Motor neuron (in vitro differentiated cells): ENCODE data around the gene GRAP2. TPM values are rescaled to one million over a fixed set of nuclear protein-coding genes. Genes with fewer than 3 reads are reported as not detected.
A peak's percentile ranks its signal among the peaks of the same experiment; 100 is the strongest.

Source experiments
- ATAC-seq, 8 experiments: fragments of 200-7000 bp; cut with Tn5 transposase; replicated peaks in 6 of 8; 2 replicates each; pipeline ENCODE4 v1.8.0; 2021; ENCODE audit warnings: mild to moderate bottlenecking in 8 of 8, moderate library complexity in 8 of 8
- H3K27ac ChIP-seq, 2 donors: fragments of 250-450 bp; sonication (Bioruptor Pico); 2 replicates each; pipeline ENCODE4 v1.9.0; 2021; ENCODE audit warnings: antibody characterized with exemption in 2 of 2, mild to moderate bottlenecking in 2 of 2, moderate library complexity in 1 of 2
- H3K4me1 ChIP-seq, 2 donors: fragments of 250-450 bp; sonication (Bioruptor Pico); replicated peaks in 1 of 2; 2 replicates each; pipeline ENCODE4 v1.6.1; 2021; ENCODE audit warnings: antibody characterized with exemption in 2 of 2, mild to moderate bottlenecking in 2 of 2, moderate library complexity in 1 of 2
- H3K4me3 ChIP-seq, 5 donors: fragments of 250-450 bp; sonication (Bioruptor Pico); 2 replicates each; pipeline ENCODE4 v1.9.0; 2021; ENCODE audit warnings: antibody characterized with exemption in 5 of 5, mild to moderate bottlenecking in 5 of 5, moderate library complexity in 4 of 5
- WGBS, 10 experiments: fragments of 450-650 bp; shearing (Covaris generic); methylation state at CpG; one replicate each; pipeline ENCODE4 v1.0.0; 2022; 5-methylcytosine and 5-hydroxymethylcytosine counted together
- in situ Hi-C, 9 experiments: fragments of 400-800 bp; cut with MboI; loops; one replicate each; pipeline ENCODE4 v1.15.0; 2021; ENCODE audit warnings: low sequenced_read_pairs in 9 of 9, low pct_unique_long_range_greater_than_20kb in 2 of 9; ENCODE audit not compliant: unreplicated experiment in 9 of 9
- total RNA-seq, 8 experiments: library from RNA; unstranded; fragments of 300-600 nt; gene quantifications; 2 replicates each; pipeline versions ENCODE4 v1.2.3 to v1.2.4, GENCODE V29; 2022

The GRAP2 gene
- total RNA-seq, 8 experiments from 2014 or later: 0.46 to 1.2 (median 0.76) TPM; not detected in 3

DNA sequence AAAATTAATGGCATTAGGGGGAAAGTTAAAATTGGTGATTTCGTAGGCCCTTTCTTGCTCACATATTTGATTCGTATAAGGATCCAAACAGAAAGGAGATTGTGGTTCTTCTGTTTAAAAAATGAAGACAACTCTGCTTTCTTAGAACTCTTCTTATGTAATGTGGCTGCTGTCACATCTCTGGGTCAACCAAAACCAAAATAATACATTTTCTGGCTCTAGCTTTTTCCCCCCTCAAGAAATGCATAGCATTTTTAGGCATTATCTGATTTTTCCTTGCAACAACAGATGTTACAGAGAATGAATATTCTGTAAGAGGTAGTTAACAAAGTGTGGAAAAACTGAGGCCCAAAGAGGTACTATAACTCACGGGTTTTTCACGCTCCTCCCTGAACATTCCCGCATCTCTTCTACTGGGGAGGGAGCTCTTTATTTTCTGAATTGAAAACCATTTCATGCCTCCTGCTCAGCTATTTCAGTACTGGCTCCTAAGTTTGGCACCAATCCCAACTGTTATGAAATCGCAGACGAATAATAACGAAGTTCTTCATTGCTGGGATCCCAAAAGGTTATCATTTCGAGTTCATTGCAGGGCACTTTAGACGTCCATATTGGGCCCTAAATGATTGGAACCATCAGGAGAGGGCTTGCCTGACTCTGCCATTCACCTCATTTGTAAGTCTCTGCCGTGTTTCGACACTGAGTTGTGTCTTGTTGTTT, 17.1 kb downstream of the GRAP2 start:
- 0 to 95% (median 74%) methylated on average over 1 to 11 of the region's 12 CpGs; no CpG with 5 or more reads in 1 of the 10 experiments for WGBS, 10 experiments
- in situ Hi-C loops: no loop called here
- ATAC-seq: peak in 2 of 8 experiments; percentile 82 to 92
- H3K27ac ChIP-seq: no peak overlapping the region
- peaks cover 13 to 36% of the 10 kb centered on the region in 2 donors for H3K4me1 ChIP-seq
- H3K4me3 ChIP-seq: no peak overlapping the region

DNA sequence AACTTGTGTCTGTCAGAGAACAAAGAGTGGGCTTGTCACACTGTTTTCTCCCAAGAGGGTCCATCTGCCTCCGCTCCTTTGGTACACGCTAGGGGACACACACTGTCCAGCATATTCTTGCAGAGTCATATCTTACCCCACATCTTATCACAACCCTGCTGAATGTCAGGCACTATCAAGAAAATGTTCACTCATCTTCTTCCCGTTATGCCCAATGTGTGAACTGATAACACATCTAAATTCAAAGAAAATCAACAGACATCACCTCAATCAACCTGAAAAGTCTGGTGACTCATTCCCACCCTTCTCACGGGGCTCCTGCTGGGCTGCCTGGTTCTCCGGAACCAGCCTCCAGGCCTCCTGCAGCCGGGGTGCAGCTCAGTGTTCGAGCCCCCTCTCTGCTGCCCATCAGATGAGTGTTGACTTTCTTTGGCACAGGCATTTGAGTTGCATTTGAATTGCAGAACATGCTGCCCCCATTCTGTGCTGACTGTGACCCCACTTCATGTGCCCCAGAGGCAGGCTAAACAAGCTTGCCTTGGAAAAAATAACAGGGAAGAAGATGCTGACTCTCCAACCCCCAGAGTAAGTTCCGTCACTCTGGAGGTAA, 19.4 kb downstream of the GRAP2 start:
- H3K4me3 ChIP-seq: no peak overlapping the region
- 49 to 100% (median 85%) methylated on average over 1 to 6 of the region's 8 CpGs; no CpG with 5 or more reads in 1 of the 10 experiments for WGBS, 10 experiments
- H3K27ac ChIP-seq: no peak overlapping the region
- in situ Hi-C loops: no loop called here
- no peak for ATAC-seq
- peaks cover 12 to 25% of the 10 kb centered on the region in 2 donors for H3K4me1 ChIP-seq

DNA sequence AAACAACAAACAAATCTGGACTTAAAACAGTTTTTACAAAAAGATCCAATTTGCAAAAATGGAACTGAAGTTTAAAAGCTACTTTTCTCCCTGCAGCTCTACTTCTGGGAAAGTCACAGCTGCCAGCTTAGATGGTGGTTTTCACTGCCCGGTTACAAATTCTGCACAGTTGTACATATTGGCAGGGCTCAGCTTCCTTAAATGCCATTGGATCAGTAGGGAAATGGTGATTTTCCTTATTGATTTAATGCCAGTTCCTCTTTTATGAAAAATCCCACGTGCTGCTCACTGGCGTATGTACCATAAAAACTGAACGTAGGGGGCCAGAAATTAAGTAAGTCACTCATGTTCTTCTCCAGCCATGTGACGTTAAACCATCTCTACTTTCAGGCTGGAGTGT, 22.8 kb downstream of the GRAP2 start:
- H3K27ac ChIP-seq: no peak overlapping the region
- no peak overlapping the region for H3K4me3 ChIP-seq
- in situ Hi-C loops: no loop called here
- ATAC-seq: no peak
- H3K4me1 ChIP-seq: peaks cover 6 to 14% of the 10 kb centered on the region in 2 donors
- 0 to 83% (median 62%) methylated on average over 1 to 5 of the region's 5 CpGs; no CpG with 5 or more reads in 2 of the 10 experiments for WGBS, 10 experiments

DNA sequence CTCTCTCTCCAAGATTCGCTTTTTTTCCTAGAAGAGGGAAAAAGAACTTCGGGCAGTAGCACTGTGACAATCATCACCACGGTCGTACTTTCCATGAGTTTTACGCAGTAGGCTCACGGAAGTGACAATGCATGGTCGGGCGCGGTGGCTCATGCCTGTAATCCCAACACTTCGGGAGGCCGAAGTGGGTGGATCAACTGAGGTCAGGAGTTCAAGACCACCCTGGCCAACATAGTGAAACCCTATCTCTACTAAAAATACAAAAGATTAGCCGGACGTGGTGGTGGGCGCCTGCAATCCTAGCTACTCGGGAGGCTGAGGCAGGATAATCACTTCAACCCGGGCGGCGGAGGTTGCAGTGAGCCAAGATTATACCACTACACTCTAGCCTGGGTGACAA, 23.4 kb downstream of the GRAP2 start:
- in situ Hi-C loops: no loop called here
- no peak overlapping the region for H3K27ac ChIP-seq
- no peak overlapping the region for H3K4me3 ChIP-seq
- ATAC-seq: no peak
- peaks cover 6 to 14% of the 10 kb centered on the region in 2 donors for H3K4me1 ChIP-seq
- WGBS, 10 experiments: 60 to 95% (median 77%) methylated on average over 4 to 11 of the region's 18 CpGs; no CpG with 5 or more reads in 1 of the 10 experiments

DNA sequence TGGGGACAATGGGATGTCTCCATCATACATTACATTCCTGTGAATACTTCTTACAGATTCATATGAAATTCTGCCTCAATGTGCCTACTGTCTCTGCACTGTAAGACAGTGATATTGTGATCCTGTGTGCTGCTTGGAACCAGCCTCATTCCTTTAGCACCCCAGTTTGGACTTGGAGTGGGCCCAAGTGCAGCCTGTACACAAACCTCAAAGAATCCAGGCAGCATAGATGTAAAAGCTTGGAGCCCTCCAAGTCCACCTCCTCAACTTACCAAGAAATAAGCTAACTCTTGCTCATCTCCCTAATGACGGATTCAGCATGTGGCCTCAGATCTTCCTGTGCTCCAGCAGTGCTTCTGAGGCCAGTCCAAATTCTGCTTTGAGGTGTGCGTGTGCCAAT, 24.4 kb downstream of the GRAP2 start:
- no peak overlapping the region for H3K27ac ChIP-seq
- H3K4me1 ChIP-seq: peaks cover 6 to 9% of the 10 kb centered on the region in 2 donors
- H3K4me3 ChIP-seq: no peak overlapping the region
- in situ Hi-C loops: no loop called here
- ATAC-seq: no peak
- 18 to 100% (median 94%) methylated on average over 1 to 2 of the region's 2 CpGs; no CpG with 5 or more reads in 1 of the 10 experiments for WGBS, 10 experiments

DNA sequence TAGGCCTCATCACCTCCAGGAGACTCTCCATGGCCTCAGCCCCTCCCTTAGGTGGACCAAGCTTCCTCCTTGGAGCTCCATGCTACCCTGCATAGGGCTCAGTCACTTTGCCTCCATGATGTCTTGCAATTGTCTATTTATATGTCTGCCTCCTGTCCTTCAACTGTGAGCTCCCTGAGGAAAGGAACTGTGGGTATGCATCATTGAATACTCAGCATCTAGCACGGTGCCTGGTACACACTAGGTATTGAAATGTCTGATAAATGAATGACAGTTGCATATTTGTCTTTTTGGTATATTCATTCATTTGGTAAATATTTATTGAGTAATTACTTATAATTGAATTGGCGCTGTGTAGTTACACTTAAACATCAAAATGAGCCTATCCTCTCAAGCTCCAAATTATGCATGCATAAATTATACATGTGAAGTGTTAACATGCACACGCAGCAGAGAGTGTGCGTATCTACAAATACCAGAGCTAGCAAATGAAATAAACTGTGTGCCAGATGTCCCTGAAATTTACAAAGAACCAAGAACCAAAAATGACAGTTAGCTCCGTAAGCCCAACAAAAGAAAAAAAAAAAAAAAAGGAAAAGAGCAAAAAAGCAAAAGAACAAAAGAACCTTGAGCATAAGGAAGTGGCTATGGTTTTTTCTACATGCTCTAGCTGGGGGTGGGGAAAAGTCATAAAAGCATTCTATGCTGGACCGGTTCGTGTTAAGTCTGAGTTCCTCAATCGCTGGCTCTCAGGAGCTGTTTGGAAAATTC, 25.2 kb downstream of the GRAP2 start:
- 3 to 89% (median 58%) methylated on average over 3 to 8 of the region's 8 CpGs for WGBS, 10 experiments
- in situ Hi-C loops: no loop called here
- peak in 6 of 8 experiments; percentile 37 to 93 (median 64) for ATAC-seq
- no peak overlapping the region for H3K4me3 ChIP-seq
- H3K27ac ChIP-seq: no peak overlapping the region
- H3K4me1 ChIP-seq: peaks cover 6% of the 10 kb centered on the region in 2 donors

DNA sequence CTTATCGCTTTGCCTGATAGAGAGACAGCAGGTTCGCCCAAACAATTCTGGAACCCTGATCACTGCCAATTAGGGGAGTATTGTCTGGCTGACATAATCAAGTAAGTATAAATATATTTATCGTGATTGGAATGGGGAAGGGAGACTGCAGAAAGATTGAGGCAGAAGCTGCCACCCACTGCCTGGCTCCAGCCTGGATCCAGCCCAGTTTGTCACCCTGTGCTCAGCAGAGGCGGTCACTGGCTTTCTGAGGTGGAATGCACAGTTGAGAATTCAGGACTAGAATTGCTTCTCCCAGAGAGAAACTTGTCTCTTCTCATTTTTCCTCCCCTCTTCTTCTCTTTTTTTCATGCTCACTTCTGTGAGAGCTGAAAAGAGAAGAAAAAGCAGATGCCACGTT, 25.9 kb downstream of the GRAP2 start:
- peak in 2 of 8 experiments; percentile 10 to 11 for ATAC-seq
- Histone ChIP-seq H3K27ac (no peak overlapping the region), H3K4me3 (no peak overlapping the region), H3K4me1 (peaks cover 6% of the 10 kb centered on the region in 2 donors)
- WGBS, 10 experiments: 0 to 100% (median 86%) methylated on average over 1 to 5 of the region's 5 CpGs; no CpG with 5 or more reads in 2 of the 10 experiments
- in situ Hi-C loops: no loop called here

DNA sequence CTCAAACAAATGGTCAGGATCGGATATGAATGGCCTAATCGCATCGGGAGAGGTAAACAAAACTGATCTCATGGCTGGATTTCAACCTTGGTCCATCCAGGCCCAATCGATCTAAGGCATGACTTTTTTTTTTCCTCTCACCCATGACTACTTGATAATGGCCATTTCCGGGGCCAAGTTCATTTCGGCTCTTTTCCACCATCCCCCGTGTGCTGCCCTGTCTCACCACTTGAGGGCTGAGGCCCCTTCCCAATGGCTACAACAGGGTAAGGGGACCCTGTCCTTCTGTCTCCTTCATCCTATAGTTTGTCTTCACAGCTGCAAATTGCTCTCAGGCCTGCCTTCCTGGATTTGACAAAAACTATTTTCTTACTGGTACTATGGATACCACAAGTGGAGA, 26.7 kb downstream of the GRAP2 start:
- H3K4me1 ChIP-seq: peaks cover 6% of the 10 kb centered on the region in 2 donors
- no peak overlapping the region for H3K27ac ChIP-seq
- in situ Hi-C loops: no loop called here
- H3K4me3 ChIP-seq: no peak overlapping the region
- no peak for ATAC-seq
- 0 to 92% (median 67%) methylated on average over 2 to 7 of the region's 7 CpGs; no CpG with 5 or more reads in 1 of the 10 experiments for WGBS, 10 experiments

DNA sequence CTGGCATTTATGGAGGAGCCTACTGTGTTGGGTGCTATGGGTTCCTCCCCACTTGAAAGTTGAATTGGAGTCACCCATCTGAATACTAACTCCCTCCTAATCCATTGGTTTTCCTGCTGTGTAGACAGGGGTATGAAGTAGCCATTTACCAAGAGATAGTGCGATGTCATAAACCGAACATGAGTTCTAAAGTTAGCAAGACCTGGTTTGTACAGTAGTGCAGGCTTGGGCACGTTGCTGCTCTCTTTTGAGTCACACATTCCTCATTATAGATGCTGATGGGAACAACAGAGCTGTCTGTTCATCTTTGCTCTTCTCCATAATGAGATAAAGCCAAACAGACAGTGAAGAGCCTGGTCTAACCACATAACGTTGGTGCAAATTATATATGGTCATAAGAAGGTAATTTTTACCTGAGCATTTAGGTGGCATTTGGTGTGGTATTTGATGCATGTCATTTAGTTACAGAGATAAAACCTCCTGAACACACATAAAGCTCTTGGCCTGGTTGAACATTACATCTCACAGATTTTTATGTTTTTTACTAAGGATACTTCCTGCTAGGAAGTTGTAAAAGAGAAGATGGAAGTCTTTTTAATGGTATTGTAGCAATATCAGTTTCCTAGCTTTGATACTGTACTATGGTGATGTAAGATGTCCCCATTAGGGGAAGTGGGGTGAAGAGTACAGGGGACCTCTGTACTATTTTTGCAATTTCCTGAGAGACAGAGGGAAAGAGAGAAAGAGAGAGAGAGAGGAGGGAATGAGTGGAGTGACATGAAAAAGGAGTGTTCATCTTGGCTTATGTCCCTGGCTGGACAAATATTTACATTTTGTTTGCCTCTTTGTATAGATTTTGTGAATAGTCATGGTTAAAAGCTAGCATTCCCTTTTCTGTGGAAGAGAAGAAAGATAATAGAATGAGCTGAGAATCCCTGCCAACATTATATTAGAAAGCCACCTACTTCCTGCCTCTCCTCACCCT, 27.9 kb downstream of the GRAP2 start:
- in situ Hi-C loops: no loop called here
- no peak for ATAC-seq
- Histone ChIP-seq H3K27ac (no peak overlapping the region), H3K4me3 (no peak overlapping the region), H3K4me1 (peaks cover 6% of the 10 kb centered on the region in 2 donors)
- WGBS, 10 experiments: 18 to 87% (median 60%) methylated on average over 1 to 4 of the region's 4 CpGs; no CpG with 5 or more reads in 2 of the 10 experiments

DNA sequence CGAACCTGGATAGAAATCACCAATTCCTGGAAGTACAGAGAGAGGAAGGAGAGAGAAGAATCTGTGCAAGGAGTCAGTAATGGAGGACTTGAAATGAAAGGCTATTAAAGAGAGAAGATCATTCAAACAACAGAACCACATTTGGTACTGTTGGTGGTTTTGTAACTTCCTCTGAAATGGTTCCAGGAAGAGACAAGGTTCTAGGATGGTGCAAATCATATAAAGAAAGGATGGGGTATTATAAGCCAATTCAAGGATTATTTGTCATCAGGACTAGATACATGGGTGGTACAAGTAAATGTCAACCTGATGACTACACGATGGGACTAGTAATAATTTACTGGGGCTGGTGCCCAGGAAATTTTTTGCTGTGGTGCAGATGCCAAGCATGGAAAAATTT, 30.4 kb downstream of the GRAP2 start:
- 0 to 83% (median 67%) methylated on average over 1 to 2 of the region's 2 CpGs; no CpG with 5 or more reads in 1 of the 10 experiments for WGBS, 10 experiments
- Histone ChIP-seq H3K4me1 (peaks cover 11 to 15% of the 10 kb centered on the region in 2 donors), H3K27ac (no peak overlapping the region), H3K4me3 (no peak overlapping the region)
- no peak for ATAC-seq
- in situ Hi-C loops: no loop called here

DNA sequence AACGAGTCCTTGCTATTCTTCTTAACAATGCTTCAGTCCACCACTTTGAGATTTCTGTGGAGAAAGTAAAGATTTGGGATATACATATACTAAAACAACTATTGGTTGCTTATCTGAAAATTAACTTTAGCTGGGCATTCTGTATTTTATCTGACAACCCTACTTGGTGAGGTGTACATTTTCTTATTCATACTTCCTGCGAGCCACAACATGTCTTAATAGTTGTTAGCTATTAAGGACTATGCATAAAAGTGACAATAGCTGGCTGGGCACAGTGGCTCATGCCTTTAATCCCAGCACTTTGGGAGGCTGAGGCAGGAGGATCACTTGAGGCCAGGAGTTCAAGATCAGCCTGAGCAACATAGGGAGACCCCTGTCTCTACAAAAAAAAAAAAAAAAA, 31.3 kb downstream of the GRAP2 start:
- Histone ChIP-seq H3K27ac (no peak overlapping the region), H3K4me1 (peaks cover 7 to 10% of the 10 kb centered on the region in 2 donors), H3K4me3 (no peak overlapping the region)
- in situ Hi-C loops: no loop called here
- 0 to 100% (median 70%) methylated on average over 1 to 2 of the region's 2 CpGs for WGBS, 10 experiments
- no peak for ATAC-seq

DNA sequence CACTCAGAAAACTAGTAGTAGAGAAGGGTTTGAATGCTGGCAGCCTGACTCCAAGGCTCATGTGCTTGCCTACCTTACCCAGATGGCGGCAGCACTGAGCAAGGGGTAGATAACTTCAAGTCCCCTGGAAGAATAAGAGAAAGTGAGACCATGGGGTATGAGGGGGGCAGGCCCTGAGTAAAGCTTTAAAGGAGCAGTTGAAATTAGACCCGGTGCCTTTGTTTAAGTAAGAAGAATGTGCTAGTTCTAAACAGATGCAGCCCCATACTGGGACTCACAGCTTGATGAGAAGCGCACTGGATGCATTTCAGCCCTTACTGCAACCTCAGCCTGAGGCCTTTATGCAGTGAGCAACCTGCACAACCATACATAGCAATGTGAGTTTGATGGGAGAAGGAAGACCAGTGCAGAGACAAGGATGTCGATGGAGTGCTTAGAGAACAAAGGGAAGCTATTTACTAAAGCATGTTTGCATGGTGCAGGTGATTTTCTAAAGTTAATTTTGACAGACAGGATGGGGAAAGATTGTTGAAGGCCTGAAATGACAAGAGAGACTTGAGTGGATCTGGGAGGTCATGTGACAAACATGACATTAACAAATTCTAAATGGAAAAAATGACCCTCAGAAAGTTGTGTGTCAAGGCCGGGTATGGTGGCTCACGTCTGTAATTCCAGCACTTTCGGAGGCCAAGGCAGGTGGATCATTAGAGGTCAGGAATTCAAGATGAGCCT, 32.2 kb downstream of the GRAP2 start:
- ATAC-seq: no peak
- H3K4me1 ChIP-seq: peaks cover 7 to 10% of the 10 kb centered on the region in 2 donors
- in situ Hi-C loops: no loop called here
- no peak overlapping the region for H3K27ac ChIP-seq
- WGBS, 10 experiments: 0 to 94% (median 44%) methylated on average over 1 to 6 of the region's 7 CpGs; no CpG with 5 or more reads in 1 of the 10 experiments
- no peak overlapping the region for H3K4me3 ChIP-seq
